Natural killer cell (primary cell): Measurements from ENCODE around the gene PDE10A. TPM values are rescaled to one million over a fixed set of nuclear protein-coding genes. Genes with fewer than 3 reads are reported as not detected.

Source experiments
- ATAC-seq, 3 donors: fragments of 150-1000 bp in 2 of 3; fragments of 200-7000 bp in 1 of 3; cut with Tn5 transposase; 1 replicate in 1 of 3; 2 replicates in 2 of 3; pipeline ENCODE4 v1.10.0; 2021; ENCODE audit warnings: mild to moderate bottlenecking in 2 of 3, moderate library complexity in 2 of 3
- DNase-seq, 2 donors: peaks; one replicate each; pipeline versions ENCODE4 v3.0.0 to v3.0.0-alpha.2; 2013 to 2021; ENCODE audit warnings: mixed read lengths in 1 of 2
- H3K27ac ChIP-seq: one replicate; pipeline ENCODE4 v1.5.1; 2013; ENCODE audit warnings: mild to moderate bottlenecking, low read length
- H3K27me3 ChIP-seq: one replicate; pipeline ENCODE4 v1.6.1; 2013; ENCODE audit warnings: low read length; ENCODE audit not compliant: control insufficient read depth, insufficient read depth
- H3K36me3 ChIP-seq: one replicate; pipeline ENCODE4 v1.6.1; 2013; ENCODE audit warnings: low read length; ENCODE audit not compliant: control insufficient read depth, insufficient read depth
- H3K4me1 ChIP-seq: one replicate; pipeline ENCODE4 v1.6.1; 2013; ENCODE audit warnings: low read length; ENCODE audit not compliant: control insufficient read depth, insufficient read depth
- H3K4me3 ChIP-seq: one replicate; pipeline ENCODE4 v1.5.1; 2013; ENCODE audit warnings: low read length
- H3K9me3 ChIP-seq: one replicate; pipeline ENCODE4 v1.6.1; 2013; ENCODE audit warnings: low read length; ENCODE audit not compliant: control insufficient read depth, insufficient read depth
- H3K27ac Mint-ChIP-seq, 2 donors: one replicate each; pipeline ENCODE4 v1.8.0; 2022; ENCODE audit warnings: mild to moderate bottlenecking in 2 of 2, mixed read lengths in 2 of 2, moderate library complexity in 1 of 2
- H3K27me3 Mint-ChIP-seq, 2 donors: one replicate each; pipeline ENCODE4 v1.8.0; 2022; ENCODE audit warnings: low read depth in 2 of 2, mixed read lengths in 2 of 2
- H3K36me3 Mint-ChIP-seq: one replicate; pipeline ENCODE4 v1.8.0; 2022; ENCODE audit warnings: mixed read lengths
- H3K4me1 Mint-ChIP-seq, 2 donors: one replicate each; pipeline ENCODE4 v1.8.0; 2022; ENCODE audit warnings: mixed read lengths in 2 of 2
- H3K4me3 Mint-ChIP-seq: one replicate; pipeline ENCODE4 v1.8.0; 2022; ENCODE audit warnings: mild to moderate bottlenecking, moderate library complexity, mixed read lengths
- H3K9me3 Mint-ChIP-seq, 2 donors: one replicate each; pipeline ENCODE4 v1.8.0; 2022; ENCODE audit warnings: mixed read lengths in 2 of 2
- WGBS: methylation state at CpG from one replicate; pipeline ENCODE4 v1.1.7; 2013; ENCODE audit warnings: missing lambda C conversion rate; ENCODE audit not compliant: insufficient coverage; 5-methylcytosine and 5-hydroxymethylcytosine counted together
- intact Hi-C: fragments of 100-400 bp; cut with micrococcal nuclease; formaldehyde crosslinking; loops from one replicate; pipeline ENCODE4 v1.14.2; 2022
- total RNA-seq, 4 donors: library from RNA; stranded (reverse); fragments of 120-200 nt in 1 of 4; gene quantifications; one replicate each; pipeline versions ENCODE4 v1.2.3 to v1.2.4, GENCODE V29; 2013 to 2022
- TF ChIP-seq, protein P1 (sequence below): fragments of 200-600 bp; IDR thresholded peaks from one replicate; pipeline ENCODE4 v1.8.0; 2022; ENCODE audit warnings: antibody characterized with exemption

Gene PDE10A
- total RNA-seq, 3 donors from 2014 or later (not counting 1 experiment from before 2014, with no cell fraction given) = not detected

DNA sequence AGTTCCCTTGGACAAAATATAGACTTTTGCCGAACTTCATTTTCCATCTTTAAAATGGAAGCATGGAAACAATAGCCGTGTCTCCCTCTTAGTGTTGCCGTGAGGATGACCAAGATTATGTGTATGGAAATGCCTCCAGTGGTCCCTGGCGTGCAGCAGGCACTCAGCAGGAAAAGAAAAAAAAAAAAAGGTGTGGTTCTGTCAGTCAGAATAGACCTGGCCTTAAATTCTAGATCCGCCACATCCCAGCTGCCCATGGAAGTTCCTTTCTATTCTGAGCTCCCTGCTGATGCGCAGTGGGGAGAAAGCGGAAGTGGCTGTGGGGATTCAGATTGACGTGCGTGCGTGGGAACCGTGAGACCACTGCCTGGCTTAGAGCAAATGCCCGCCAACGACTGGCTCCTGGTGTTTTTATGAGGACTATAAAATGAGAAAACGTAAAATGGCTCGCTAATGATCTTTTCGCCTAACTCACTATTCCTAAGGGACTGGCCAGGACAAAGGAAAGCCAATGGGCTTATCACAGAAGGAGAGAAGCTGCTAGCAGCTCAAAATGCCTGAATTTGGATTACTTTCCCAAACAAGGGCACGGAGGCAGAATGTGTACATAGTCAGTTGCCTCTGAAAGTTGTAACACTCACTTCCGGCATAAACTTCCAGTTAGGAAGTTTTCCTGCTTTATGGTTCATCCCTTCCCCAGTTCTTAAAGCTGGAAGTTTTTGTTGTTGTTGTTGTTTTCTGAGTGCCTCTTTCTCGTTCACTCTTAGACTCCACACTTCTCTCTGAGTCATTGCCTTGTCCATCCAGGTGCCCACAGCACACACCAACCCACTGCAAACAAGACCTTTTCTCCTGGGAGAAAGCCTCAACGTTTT is 11.4 kb upstream of the PDE10A start:
- H3K27ac Mint-ChIP-seq = no peak overlapping the region
- H3K36me3 Mint-ChIP-seq = no peaks in the 10 kb centered on the region
- no peak for DNase-seq
- H3K36me3 ChIP-seq = no peaks in the 10 kb centered on the region
- no peaks in the 10 kb centered on the region for H3K9me3 ChIP-seq
- no peaks in the 10 kb centered on the region for H3K4me1 ChIP-seq
- H3K27me3 ChIP-seq = peaks cover 3% of the 10 kb centered on the region
- WGBS = 52% methylated on average over 18 of the region's 20 CpGs
- intact Hi-C loops = no loop called here
- no peak for ATAC-seq
- H3K27ac ChIP-seq = no peak overlapping the region
- H3K4me3 ChIP-seq = no peak overlapping the region
- H3K27me3 Mint-ChIP-seq = peaks cover 2 to 12% of the 10 kb centered on the region in 2 donors
- TF ChIP-seq, protein P1, sequence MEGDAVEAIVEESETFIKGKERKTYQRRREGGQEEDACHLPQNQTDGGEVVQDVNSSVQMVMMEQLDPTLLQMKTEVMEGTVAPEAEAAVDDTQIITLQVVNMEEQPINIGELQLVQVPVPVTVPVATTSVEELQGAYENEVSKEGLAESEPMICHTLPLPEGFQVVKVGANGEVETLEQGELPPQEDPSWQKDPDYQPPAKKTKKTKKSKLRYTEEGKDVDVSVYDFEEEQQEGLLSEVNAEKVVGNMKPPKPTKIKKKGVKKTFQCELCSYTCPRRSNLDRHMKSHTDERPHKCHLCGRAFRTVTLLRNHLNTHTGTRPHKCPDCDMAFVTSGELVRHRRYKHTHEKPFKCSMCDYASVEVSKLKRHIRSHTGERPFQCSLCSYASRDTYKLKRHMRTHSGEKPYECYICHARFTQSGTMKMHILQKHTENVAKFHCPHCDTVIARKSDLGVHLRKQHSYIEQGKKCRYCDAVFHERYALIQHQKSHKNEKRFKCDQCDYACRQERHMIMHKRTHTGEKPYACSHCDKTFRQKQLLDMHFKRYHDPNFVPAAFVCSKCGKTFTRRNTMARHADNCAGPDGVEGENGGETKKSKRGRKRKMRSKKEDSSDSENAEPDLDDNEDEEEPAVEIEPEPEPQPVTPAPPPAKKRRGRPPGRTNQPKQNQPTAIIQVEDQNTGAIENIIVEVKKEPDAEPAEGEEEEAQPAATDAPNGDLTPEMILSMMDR = no peak
- peaks cover 0 to 5% of the 10 kb centered on the region in 2 donors for H3K9me3 Mint-ChIP-seq
- H3K4me3 Mint-ChIP-seq = no peak overlapping the region
- no peaks in the 10 kb centered on the region for H3K4me1 Mint-ChIP-seq

GRCh38 chr6:165671222-165671768 is 8.3 kb upstream of the PDE10A start:
- TF ChIP-seq, protein P1 = no peak
- H3K27ac Mint-ChIP-seq = no peak overlapping the region

DNA sequence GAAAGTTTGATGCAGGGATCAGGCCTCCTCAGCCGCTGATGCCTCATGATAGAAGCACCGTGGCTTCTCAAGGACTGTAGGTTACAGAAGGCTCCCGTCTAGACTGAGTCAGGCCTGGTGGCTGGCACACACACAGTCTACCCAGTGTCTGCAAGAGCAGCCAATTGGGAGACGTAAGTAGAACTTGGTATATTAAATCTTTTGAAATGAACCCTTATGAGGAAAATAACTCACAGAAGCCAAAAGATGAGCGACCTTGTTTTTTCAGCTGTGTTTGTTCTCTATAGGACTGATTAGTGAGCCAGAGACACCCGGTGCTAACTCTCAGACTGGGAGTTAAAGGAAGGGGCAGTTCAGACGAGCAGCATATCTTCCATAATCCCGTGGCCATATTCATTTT is 5.9 kb upstream of the PDE10A start:
- Histone ChIP-seq H3K4me1 (no peaks in the 10 kb centered on the region), H3K9me3 (no peaks in the 10 kb centered on the region), H3K27ac (no peak overlapping the region), H3K27me3 (peaks cover 10% of the 10 kb centered on the region), H3K4me3 (no peak overlapping the region), H3K36me3 (no peaks in the 10 kb centered on the region)
- intact Hi-C loops = no loop called here
- H3K27me3 Mint-ChIP-seq = peaks cover 24 to 50% of the 10 kb centered on the region in 2 donors
- H3K27ac Mint-ChIP-seq = no peak overlapping the region
- no peaks in the 10 kb centered on the region for H3K36me3 Mint-ChIP-seq
- no peaks in the 10 kb centered on the region for H3K4me1 Mint-ChIP-seq
- ATAC-seq (no peak), DNase-seq (no peak)
- H3K9me3 Mint-ChIP-seq = no peaks in the 10 kb centered on the region
- 83% methylated on average over 8 of the region's 8 CpGs for WGBS
- TF ChIP-seq, protein P1 = no peak
- no peak overlapping the region for H3K4me3 Mint-ChIP-seq

More at GRCh38 chr6:165671222-165671768, 8.3 kb upstream of the PDE10A start:
- Histone ChIP-seq H3K4me3 (no peak overlapping the region), H3K27ac (no peak overlapping the region), H3K4me1 (no peaks in the 10 kb centered on the region), H3K9me3 (no peaks in the 10 kb centered on the region), H3K36me3 (no peaks in the 10 kb centered on the region), H3K27me3 (peaks cover 7% of the 10 kb centered on the region)
- 70% methylated on average over 5 of the region's 6 CpGs for WGBS
- ATAC-seq = no peak
- Mint-ChIP-seq H3K4me1 (no peaks in the 10 kb centered on the region), H3K4me3 (no peak overlapping the region), H3K27me3 (peaks cover 8 to 32% of the 10 kb centered on the region in 2 donors), H3K9me3 (no peaks in the 10 kb centered on the region), H3K36me3 (no peaks in the 10 kb centered on the region)
- intact Hi-C loops = no loop called here
- DNase-seq = no peak
